HepG2 (cell line): ENCODE data around the gene CLEC16A. TPM values are rescaled to one million over a fixed set of nuclear protein-coding genes. Genes with fewer than 3 reads are reported as not detected.

Source experiments
- CENPX ChIP-seq: sonication (generic); formaldehyde crosslinking; IDR thresholded peaks from 2 replicates; pipeline ENCODE4 v1.9.0; 2021; ENCODE audit warnings: mild to moderate bottlenecking, missing genetic modification reagents, moderate library complexity
- MAFF ChIP-seq: IDR thresholded peaks from 2 replicates; pipeline ENCODE4 v1.6.1; 2011; ENCODE audit warnings: low read depth, low read length, improper control_type of control experiment
- MYC ChIP-seq: sonication (generic); formaldehyde crosslinking; IDR thresholded peaks from 2 replicates; pipeline ENCODE4 v1.9.0; 2021; ENCODE audit warnings: missing genetic modification reagents, borderline replicate concordance
- SALL1 ChIP-seq: sonication (generic); formaldehyde crosslinking; IDR thresholded peaks from 2 replicates; pipeline ENCODE4 v1.8.0; 2022; ENCODE audit warnings: mild to moderate bottlenecking, missing genetic modification reagents
- SALL2 ChIP-seq: sonication (generic); formaldehyde crosslinking; IDR thresholded peaks from 2 replicates; pipeline ENCODE4 v1.8.1; 2023; ENCODE audit warnings: mild to moderate bottlenecking, missing genetic modification reagents, inconsistent platforms
- TGIF2 ChIP-seq: IDR thresholded peaks from 2 replicates; pipeline ENCODE4 v1.6.1; 2016; ENCODE audit warnings: control low read depth, missing compliant biosample characterization
- ZNF317 ChIP-seq: sonication (generic); formaldehyde crosslinking; IDR thresholded peaks from 2 replicates; pipeline ENCODE4 v1.5.0; 2020; ENCODE audit warnings: mild to moderate bottlenecking, missing genetic modification reagents
- polyA plus RNA-seq, 8 experiments: library from polyadenylated mRNA; depleted of rRNA in 3 of 8; stranded (reverse) in 7 of 8; unstranded in 1 of 8; fragments of >200 nt; fragmentation: Illumina TruSeq in 4 of 8; extraction: Trizol in 4 of 8; gene quantifications; 2 replicates each; pipeline versions ENCODE4 v1.2.1 to v1.2.3, GENCODE V29; 2011 to 2016; ENCODE audit warnings: low read depth in 4 of 8, missing spikeins in 1 of 8, mixed read lengths in 1 of 8; ENCODE audit not compliant: insufficient read depth in 1 of 8
- total RNA-seq, 5 experiments: library from RNA; depleted of rRNA; stranded (reverse); fragments of >200 nt; fragmentation: Illumina TruSeq; extraction: Trizol; gene quantifications; 2 replicates each; pipeline ENCODE4 v1.2.3, GENCODE V29; 2016; ENCODE audit warnings: low read depth in 1 of 5
- TF ChIP-seq, protein P1 (sequence below): sonication (generic); formaldehyde crosslinking; conservative IDR thresholded peaks from 2 replicates; pipeline ENCODE4 v1.4.0; 2020; ENCODE audit warnings: mild to moderate bottlenecking, missing genetic modification reagents, moderate library complexity
- TF ChIP-seq, protein P2 (sequence below): sonication (generic); formaldehyde crosslinking; IDR thresholded peaks from 2 replicates; pipeline ENCODE4 v1.5.1; 2020; ENCODE audit warnings: mild to moderate bottlenecking, missing genetic modification reagents, moderate library complexity
- TF ChIP-seq, protein P3 (sequence below): sonication (generic); formaldehyde crosslinking; IDR thresholded peaks from 2 replicates; pipeline ENCODE4 v1.8.0; 2022; ENCODE audit warnings: missing genetic modification reagents, mild to moderate bottlenecking, inconsistent platforms, borderline replicate concordance
- TF ChIP-seq, protein P4 (sequence below), 2 experiments: sonication (generic) in 1 of 2; formaldehyde crosslinking in 1 of 2; IDR thresholded peaks; 2 replicates each; pipeline versions ENCODE4 v1.5.1 to v1.6.1; 2011 to 2020; ENCODE audit warnings: borderline replicate concordance in 1 of 2, low read depth in 1 of 2, low read length in 1 of 2, mild to moderate bottlenecking in 1 of 2, missing genetic modification reagents in 1 of 2, moderate library complexity in 1 of 2
- TF ChIP-seq, protein P5 (sequence below): IDR thresholded peaks from 2 replicates; pipeline ENCODE4 v1.6.1; 2016; ENCODE audit warnings: low read depth

Gene CLEC16A
- total and polyA plus RNA-seq, 2 of the 13 experiments (the other 11 are each of a cell fraction or from before 2014, with no cell fraction given), result 8.5 to 10.3 TPM

DNA sequence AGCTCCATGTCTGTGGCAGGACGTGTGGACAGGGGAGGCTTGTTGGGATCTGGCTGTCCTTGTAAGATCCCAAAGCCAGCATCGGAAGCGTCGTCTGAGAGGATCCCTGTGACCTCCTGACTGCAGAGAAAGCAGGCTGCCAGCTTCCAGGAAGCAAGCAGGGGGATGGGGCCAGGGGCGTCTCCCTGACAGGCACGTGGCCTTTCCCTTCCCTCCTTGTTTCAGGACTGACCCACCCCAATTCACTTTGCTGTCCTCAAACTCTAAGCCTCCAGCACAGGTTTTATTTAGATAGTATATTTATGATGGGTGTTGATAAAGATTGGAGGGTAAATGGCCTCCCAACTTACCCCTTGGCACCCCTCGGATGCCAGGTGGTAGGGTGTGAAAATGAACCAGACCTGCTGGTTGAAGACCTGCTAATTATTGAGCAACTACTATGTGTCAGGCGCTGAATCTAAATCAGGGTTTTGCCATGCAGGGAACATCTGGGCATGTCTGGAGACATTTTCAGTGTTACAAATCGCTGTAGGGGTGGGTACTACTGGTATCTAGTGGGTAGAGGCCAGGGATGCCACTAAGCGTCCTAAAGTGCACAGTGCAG, 287.1 kb downstream of the CLEC16A start (continued):
- TF ChIP-seq, protein P1, sequence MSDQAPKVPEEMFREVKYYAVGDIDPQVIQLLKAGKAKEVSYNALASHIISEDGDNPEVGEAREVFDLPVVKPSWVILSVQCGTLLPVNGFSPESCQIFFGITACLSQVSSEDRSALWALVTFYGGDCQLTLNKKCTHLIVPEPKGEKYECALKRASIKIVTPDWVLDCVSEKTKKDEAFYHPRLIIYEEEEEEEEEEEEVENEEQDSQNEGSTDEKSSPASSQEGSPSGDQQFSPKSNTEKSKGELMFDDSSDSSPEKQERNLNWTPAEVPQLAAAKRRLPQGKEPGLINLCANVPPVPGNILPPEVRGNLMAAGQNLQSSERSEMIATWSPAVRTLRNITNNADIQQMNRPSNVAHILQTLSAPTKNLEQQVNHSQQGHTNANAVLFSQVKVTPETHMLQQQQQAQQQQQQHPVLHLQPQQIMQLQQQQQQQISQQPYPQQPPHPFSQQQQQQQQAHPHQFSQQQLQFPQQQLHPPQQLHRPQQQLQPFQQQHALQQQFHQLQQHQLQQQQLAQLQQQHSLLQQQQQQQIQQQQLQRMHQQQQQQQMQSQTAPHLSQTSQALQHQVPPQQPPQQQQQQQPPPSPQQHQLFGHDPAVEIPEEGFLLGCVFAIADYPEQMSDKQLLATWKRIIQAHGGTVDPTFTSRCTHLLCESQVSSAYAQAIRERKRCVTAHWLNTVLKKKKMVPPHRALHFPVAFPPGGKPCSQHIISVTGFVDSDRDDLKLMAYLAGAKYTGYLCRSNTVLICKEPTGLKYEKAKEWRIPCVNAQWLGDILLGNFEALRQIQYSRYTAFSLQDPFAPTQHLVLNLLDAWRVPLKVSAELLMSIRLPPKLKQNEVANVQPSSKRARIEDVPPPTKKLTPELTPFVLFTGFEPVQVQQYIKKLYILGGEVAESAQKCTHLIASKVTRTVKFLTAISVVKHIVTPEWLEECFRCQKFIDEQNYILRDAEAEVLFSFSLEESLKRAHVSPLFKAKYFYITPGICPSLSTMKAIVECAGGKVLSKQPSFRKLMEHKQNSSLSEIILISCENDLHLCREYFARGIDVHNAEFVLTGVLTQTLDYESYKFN (CRISPR knock-in tag), result no peak
- TF ChIP-seq SALL1 (CRISPR knock-in tag) (0 out of 2 replicates have a peak, but pooled peaks have one; percentile 22), TGIF2 (CRISPR knock-in tag) (peak; percentile 34; the same call in 1 of the 2 replicates), ZNF317 (CRISPR knock-in tag) (no peak), MAFF (no peak), CENPX (CRISPR knock-in tag) (no peak), MYC (CRISPR knock-in tag) (0 out of 2 replicates have a peak, but pooled peaks have one; percentile 10), SALL2 (CRISPR knock-in tag) (no peak)
- TF ChIP-seq, protein P2, sequence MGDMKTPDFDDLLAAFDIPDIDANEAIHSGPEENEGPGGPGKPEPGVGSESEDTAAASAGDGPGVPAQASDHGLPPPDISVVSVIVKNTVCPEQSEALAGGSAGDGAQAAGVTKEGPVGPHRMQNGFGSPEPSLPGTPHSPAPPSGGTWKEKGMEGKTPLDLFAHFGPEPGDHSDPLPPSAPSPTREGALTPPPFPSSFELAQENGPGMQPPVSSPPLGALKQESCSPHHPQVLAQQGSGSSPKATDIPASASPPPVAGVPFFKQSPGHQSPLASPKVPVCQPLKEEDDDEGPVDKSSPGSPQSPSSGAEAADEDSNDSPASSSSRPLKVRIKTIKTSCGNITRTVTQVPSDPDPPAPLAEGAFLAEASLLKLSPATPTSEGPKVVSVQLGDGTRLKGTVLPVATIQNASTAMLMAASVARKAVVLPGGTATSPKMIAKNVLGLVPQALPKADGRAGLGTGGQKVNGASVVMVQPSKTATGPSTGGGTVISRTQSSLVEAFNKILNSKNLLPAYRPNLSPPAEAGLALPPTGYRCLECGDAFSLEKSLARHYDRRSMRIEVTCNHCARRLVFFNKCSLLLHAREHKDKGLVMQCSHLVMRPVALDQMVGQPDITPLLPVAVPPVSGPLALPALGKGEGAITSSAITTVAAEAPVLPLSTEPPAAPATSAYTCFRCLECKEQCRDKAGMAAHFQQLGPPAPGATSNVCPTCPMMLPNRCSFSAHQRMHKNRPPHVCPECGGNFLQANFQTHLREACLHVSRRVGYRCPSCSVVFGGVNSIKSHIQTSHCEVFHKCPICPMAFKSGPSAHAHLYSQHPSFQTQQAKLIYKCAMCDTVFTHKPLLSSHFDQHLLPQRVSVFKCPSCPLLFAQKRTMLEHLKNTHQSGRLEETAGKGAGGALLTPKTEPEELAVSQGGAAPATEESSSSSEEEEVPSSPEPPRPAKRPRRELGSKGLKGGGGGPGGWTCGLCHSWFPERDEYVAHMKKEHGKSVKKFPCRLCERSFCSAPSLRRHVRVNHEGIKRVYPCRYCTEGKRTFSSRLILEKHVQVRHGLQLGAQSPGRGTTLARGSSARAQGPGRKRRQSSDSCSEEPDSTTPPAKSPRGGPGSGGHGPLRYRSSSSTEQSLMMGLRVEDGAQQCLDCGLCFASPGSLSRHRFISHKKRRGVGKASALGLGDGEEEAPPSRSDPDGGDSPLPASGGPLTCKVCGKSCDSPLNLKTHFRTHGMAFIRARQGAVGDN, result 0 out of 2 replicates have a peak, but pooled peaks have one; percentile 27
- TF ChIP-seq, protein P3, sequence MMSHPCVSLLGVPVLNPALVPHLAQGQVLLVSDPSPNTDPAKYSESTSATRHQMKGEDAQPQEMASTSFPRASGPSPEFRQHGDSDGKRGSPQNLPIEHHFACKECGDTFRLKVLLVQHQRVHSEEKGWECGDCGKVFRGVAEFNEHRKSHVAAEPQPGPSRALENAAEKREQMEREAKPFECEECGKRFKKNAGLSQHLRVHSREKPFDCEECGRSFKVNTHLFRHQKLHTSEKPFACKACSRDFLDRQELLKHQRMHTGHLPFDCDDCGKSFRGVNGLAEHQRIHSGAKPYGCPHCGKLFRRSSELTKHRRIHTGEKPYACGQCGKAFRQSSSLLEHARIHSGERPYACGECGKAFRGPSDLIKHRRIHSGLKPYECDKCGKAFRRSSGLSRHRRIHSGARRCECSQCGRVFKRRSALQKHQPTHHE (CRISPR knock-in tag), result no peak
- TF ChIP-seq, protein P4, sequence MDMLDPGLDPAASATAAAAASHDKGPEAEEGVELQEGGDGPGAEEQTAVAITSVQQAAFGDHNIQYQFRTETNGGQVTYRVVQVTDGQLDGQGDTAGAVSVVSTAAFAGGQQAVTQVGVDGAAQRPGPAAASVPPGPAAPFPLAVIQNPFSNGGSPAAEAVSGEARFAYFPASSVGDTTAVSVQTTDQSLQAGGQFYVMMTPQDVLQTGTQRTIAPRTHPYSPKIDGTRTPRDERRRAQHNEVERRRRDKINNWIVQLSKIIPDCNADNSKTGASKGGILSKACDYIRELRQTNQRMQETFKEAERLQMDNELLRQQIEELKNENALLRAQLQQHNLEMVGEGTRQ (IDR thresholded peaks at IDR 0.05; ENCODE audit: low read depth, low read length), result no peak
- TF ChIP-seq, protein P4 (CRISPR knock-in tag; IDR thresholded peaks at IDR 0.05; ENCODE audit: borderline replicate concordance), result no peak
- TF ChIP-seq, protein P5, sequence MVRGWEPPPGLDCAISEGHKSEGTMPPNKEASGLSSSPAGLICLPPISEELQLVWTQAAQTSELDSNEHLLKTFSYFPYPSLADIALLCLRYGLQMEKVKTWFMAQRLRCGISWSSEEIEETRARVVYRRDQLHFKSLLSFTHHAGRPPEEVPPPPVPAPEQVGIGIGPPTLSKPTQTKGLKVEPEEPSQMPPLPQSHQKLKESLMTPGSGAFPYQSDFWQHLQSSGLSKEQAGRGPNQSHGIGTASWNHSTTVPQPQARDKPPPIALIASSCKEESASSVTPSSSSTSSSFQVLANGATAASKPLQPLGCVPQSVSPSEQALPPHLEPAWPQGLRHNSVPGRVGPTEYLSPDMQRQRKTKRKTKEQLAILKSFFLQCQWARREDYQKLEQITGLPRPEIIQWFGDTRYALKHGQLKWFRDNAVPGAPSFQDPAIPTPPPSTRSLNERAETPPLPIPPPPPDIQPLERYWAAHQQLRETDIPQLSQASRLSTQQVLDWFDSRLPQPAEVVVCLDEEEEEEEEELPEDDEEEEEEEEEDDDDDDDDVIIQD, result no peak
